NCI-H1048 (cell line): ENCODE results near the gene XPNPEP2.
A peak's percentile ranks its signal among the peaks of the same experiment; 100 is the strongest.

ENCODE experiments used
- DNase-seq: peaks from one replicate; lab custom pipeline; 2025; lab: John Stamatoyannopoulos, UW

XPNPEP2 gene

GRCh38 chrX:129738466-129739308 is at the start of gene XPNPEP2:
TSS of gene XPNPEP2 (plus strand) at chrX:129738979. CDS start at chrX:129739214, 235 bp downstream.
- DNase-seq = no peak

DNA sequence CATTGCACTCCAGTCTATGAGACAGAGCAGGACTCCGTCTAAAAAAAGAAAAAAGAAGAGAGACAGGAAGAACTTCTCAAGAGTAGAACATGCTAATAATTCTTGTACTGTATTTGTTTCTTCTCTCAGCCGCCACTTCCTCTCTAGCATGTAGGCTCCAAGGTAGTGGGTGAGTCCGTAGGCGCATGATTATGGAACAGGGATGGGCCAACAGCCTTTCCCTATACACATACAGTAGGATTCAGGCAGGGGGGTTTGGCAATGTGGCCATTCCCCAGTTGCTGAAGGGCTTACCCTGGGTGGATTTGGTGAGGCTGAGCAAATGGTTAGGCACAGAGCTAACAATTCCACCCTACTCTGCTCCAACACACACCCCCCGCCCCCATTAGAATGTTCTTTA is 49.0 kb upstream of the XPNPEP2 start:
- DNase-seq = no peak

- DNase-seq = no peak
Measured at GRCh38 chrX:129690435-129690834, 48.3 kb upstream of the XPNPEP2 start.

DNA sequence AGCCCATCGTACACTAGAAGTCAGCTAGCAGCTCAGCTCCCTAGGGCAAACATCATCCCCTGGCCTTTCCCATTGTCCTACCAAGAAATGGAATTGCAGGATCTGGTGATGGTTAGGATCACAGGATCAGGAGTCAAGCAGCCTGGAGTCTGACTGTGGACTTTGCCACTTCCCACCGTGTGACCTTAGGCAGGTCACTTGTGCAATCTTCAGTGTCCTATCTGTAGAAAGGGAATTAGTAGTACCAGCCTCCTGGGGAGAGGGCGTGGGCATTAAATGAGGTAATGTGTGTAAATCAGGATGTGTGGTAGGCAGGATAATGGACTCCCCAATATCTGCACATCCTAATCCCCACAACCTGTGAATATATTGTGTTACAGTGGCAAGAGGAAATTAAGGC is 45.4 kb upstream of the XPNPEP2 start:
- no peak for DNase-seq

DNA sequence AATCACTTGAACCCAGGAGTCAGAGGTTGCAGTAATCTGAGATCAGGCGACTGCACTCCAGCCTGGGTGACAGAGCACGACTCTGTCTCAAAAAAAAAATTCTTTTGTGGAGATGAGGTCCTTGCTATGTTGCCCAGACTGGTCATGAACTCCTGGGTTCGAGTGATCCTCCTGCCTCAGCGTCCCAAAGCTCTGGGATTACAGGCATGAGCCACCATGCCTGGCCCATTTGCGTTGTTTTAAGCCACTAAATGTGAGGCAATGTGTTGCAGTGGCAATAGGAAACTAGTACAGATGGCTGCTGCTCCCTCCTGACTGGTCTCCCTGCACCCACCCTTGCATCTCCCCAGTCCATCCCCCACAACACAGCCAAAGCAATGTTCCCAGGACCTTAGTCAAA is 44.0 kb upstream of the XPNPEP2 start:
- no peak for DNase-seq

DNA sequence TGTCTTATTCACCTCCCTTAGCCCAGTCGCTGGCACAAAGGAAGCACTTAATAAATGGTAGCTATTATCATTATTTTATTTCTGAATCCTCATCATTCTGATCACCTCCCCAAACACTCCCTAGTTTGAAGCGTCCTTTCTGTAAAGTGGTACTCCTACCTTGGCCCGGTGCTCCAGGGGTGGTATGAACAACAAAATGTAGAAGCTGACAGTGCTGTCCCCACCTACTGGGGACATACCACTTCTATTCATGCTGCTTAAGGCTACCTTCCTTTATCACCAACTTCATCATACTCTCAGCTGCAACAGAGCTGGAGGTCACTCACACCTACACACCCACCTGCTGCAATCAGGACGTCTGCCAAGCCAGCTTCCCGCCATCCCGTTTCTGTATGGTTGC is 43.2 kb upstream of the XPNPEP2 start:
- DNase-seq = no peak

DNA sequence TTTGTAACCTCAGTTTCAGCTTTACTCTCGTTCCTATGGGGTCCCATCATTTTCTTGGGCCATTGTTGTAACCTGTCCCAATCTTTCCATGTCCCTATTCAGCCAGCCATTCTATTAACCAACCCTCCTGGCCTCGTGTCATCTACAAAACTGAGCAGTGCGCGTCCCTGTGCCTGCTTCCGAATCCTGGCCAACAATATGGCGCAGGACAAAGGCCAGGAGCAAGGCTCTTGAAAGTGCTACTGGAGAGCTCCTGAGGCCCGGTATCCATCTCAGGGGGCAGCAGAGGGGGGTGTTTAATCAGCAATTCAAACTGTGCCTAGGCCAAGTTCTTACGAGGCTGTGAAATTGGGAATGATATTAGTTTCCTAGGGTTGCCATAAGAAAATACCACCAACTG is 42.8 kb upstream of the XPNPEP2 start:
- DNase-seq = no peak

DNA sequence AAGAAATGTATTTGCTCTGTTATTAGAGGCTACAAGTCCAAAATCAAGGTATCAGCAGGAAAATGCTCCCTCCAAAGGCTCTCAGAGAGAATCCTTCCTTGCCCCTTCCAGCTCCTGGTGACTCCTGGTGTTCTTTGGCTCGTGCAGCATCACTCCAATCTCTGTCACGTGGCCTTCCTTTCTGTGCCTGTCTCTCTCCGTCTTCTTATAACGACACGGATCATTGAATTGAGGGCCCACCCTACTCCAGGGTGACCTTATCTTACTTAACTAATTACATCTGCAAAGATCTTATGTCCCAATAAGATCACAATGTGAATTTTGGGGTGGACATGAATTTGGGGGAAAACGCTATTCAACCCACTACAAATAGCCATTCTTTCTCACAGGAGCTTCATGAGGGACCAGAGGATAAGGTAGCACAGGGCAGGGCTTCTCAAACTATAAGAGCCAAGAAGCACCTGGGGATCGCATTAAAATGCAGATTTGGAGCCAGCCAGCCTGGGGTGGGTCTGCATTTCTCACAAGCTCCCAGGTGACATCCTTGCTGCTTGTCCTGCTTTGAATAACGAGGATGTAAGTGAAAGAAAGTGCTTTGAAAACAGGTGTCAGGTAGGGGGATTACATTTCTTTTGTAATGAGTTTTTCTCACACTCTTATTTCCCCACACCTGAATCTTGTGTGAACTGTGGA is 42.2 kb upstream of the XPNPEP2 start:
- DNase-seq = no peak

DNA sequence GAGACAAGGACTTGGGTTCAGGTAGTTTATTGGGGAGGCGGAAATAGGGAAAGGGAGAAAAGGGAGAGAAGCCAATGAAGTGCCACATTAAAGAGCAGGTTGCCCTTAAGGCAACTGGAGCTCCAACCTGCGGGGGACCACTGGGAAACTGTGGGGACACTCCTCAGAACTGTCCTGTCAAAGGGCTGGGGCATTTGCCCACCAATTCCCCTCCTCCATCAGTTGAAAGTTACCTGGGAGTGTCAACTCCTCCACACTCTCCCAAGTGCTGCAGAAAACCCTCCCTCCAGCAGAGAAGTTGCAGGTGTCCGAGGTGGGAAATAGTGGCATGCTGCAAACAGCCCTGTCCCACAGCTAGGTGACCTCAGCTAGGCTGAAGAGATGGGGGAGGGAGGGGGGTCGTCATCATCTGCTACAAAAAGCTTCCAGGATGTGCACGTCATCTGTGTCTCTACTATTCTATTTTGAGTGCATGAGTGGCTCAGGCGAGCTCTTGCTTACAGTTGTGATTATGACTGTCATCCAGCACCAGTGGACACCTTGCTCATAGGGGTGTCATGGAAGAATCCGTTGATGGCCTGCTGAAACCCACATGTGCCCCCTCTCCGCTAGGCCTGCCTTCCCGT is 41.5 kb upstream of the XPNPEP2 start:
- DNase-seq = no peak

GRCh38 chrX:129698150-129698549 is 40.6 kb upstream of the XPNPEP2 start:
- DNase-seq = no peak

- DNase-seq = no peak
Measured at GRCh38 chrX:129700536-129700935, 38.2 kb upstream of the XPNPEP2 start.

- DNase-seq = no peak
Measured at GRCh38 chrX:129701624-129702069, 37.1 kb upstream of the XPNPEP2 start.

GRCh38 chrX:129704491-129704890 is 34.3 kb upstream of the XPNPEP2 start:
- no peak for DNase-seq

- DNase-seq = no peak
Measured at GRCh38 chrX:129705377-129705925, 33.3 kb upstream of the XPNPEP2 start.

DNA sequence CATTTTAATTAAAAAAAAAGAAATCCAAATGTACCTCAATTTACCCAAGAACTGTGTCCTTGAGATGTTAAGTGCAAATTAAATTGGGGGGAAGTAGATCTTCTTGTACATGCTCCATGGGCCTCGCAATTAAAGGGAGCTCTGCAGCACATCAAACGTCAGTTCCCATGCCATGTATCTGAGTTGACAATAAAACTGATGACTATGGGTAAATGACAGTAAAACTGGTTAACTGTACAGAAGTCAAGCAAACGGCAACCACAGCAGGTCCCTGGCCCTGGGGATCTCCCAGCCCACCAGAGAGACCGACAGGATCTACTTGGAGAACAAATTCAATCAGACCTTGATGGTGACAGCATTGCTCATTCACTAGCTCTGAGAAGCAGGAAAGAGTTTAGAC is 32.8 kb upstream of the XPNPEP2 start:
- DNase-seq = no peak

GRCh38 chrX:129706400-129707072 is 32.2 kb upstream of the XPNPEP2 start:
- no peak for DNase-seq

DNA sequence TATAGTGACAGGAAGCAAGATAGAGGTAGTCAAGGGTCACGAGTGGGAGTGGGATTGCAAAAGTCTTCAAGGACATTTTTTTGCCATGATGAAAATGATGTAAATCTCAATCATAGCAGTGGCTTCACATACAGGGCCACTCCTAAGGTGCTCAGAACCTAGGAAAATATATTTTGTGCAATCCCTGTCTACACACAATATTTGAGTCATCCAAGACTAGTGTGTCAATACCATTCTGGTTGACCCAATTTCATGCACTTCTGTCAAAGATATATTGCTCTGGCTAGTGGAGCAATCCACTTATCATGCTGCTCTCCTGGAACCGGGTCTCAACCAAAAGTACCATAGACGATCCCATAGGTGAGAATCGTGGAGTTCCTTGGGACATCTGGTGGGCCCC is 24.2 kb upstream of the XPNPEP2 start:
- DNase-seq = no peak

- peak; percentile 8 for DNase-seq
Measured at GRCh38 chrX:129716507-129716906, 22.3 kb upstream of the XPNPEP2 start.

- no peak for DNase-seq
Measured at GRCh38 chrX:129717892-129718291, 20.9 kb upstream of the XPNPEP2 start.

GRCh38 chrX:129718676-129719075 is 20.1 kb upstream of the XPNPEP2 start:
- no peak for DNase-seq

DNA sequence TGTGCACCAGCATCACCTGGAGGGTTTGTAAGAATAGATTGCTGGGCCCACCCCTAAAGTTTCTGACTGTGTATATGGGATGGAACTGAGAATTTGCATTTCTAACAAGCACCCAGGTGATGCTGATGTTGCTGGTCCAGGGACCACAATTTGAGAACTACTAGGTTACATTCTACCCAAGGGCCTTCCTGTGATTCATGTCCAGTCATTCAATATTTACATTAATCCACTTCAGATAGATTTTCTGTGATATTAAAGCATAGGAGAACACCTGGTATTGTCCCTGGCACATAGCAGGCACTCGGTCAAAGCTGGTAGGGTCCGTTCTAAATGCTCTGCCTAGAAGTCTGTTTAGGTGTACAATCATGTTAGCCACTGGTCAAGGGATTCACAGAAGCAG is 19.5 kb upstream of the XPNPEP2 start:
- DNase-seq = no peak

DNA sequence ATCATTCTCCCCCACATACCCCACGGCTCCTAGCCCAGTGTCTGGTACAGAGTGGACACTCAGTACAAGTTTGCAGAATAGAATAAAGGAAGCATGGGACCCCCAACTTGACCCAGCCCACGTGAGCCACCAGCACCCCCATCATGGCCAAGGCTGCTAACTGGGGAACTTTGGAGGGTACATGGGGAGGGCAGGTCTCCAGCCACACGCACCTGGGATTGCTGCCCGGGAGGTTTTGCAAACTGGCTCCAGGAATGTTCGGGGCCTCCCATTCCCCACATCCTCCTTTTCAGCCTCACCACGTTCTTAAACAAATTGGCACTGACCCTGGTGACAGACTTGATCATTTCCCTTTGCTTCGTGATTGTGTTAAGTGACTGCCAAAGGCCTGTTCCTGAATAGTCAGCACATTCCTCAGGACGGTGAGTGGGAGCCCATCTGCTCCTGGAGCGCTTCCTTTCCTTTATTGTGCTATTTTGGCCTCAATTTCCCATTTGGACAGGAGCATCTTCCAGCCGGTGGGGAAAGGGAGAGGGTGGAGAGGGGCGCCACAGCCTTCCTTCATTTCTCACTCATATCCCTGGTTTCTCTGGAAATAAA is 18.7 kb upstream of the XPNPEP2 start:
- DNase-seq = no peak
